Measurements from ENCODE around the gene KRTAP20-1. TPM values are rescaled to one million over a fixed set of nuclear protein-coding genes. Genes with fewer than 3 reads are reported as not detected.

Gene KRTAP20-1
- total RNA-seq, 1 experiment from 2014 or later = not detected

- intact Hi-C loops (cut with micrococcal nuclease) = no loop called here
- H3K36me3 ChIP-seq (ENCODE audit: control insufficient read depth in 1 of 2, insufficient read depth in 2 of 2, low read length in 2 of 2) = no peaks in the 10 kb centered on the region
- ATAC-seq (no peak), DNase-seq (ENCODE audit: low read depth, low spot score) (no peak)
- no peaks in the 10 kb centered on the region for H3K79me2 ChIP-seq (ENCODE audit: insufficient read depth, low read length)
- TF ChIP-seq POLR2A (IDR thresholded peaks at IDR 0.05; ENCODE audit: borderline replicate concordance, extremely low read depth, insufficient read depth, insufficient read length) (no peak), EGR1 (IDR thresholded peaks at IDR 0.05; ENCODE audit: low read depth) (no peak), MAX (IDR thresholded peaks at IDR 0.05) (no peak), ZBTB33 (IDR thresholded peaks at IDR 0.05; ENCODE audit: extremely low read depth, insufficient replicate concordance, low read length) (no peak), CEBPB (IDR thresholded peaks at IDR 0.05; ENCODE audit: low read depth) (no peak), POLR2AphosphoS5 (IDR thresholded peaks at IDR 0.05; ENCODE audit: low read depth, low read length) (no peak), SRF (IDR thresholded peaks at IDR 0.05; ENCODE audit: low read depth) (no peak), FOSL1 (IDR thresholded peaks at IDR 0.05; ENCODE audit: low read depth) (no peak), CTCF (IDR thresholded peaks at IDR 0.05 in 2 of 3, conservative IDR thresholded peaks at IDR 0.05 in 1 of 3; ENCODE audit: borderline replicate concordance in 1 of 3, insufficient read depth in 1 of 3, low read depth in 2 of 3, low read length in 2 of 3) (no peak), EZH2 (IDR thresholded peaks at IDR 0.05) (no peak), YY1 (IDR thresholded peaks at IDR 0.05; ENCODE audit: extremely low read depth, insufficient replicate concordance, low read depth, low read length) (no peak), SIN3A (IDR thresholded peaks at IDR 0.05; ENCODE audit: low read depth) (no peak), ELF1 (IDR thresholded peaks at IDR 0.05; ENCODE audit: borderline replicate concordance, low read depth) (no peak), EZH2phosphoT487 (IDR thresholded peaks at IDR 0.05; ENCODE audit: borderline replicate concordance) (no peak), ATF3 (IDR thresholded peaks at IDR 0.05) (no peak), JUND (IDR thresholded peaks at IDR 0.05) (no peak), SP1 (IDR thresholded peaks at IDR 0.05; ENCODE audit: low read depth) (no peak), TCF7L2 (IDR thresholded peaks at IDR 0.05; ENCODE audit: borderline replicate concordance, extremely low read depth, insufficient read depth, insufficient read length) (no peak)
- no peak within 1 kb of the TSS for H3K4me2 ChIP-seq (ENCODE audit: low read length)
- no peak within 1 kb of the TSS for H3K9ac ChIP-seq (ENCODE audit: low read length)
- no peak within 1 kb of the TSS for H2AFZ ChIP-seq (ENCODE audit: low read depth, low read length, poor library complexity, severe bottlenecking)
- no peak within 1 kb of the TSS for H3K4me3 ChIP-seq (replicated peaks in 1 of 2; ENCODE audit: low read depth in 1 of 2, low read length in 2 of 2)
- H4K20me1 ChIP-seq (ENCODE audit: insufficient read depth) = no peaks in the 10 kb centered on the region
- H3K27ac ChIP-seq (ENCODE audit: low read depth, low read length) = no peak within 1 kb of the TSS
- CTCF ChIA-PET = no interaction called here
- H3K27me3 ChIP-seq (ENCODE audit: insufficient read depth, low read length) = no peaks in the 10 kb centered on the region
- no peaks in the 10 kb centered on the region for H3K9me2 ChIP-seq (ENCODE audit: insufficient read depth)
- RAD21 ChIA-PET (ENCODE audit: low non-redundant PET in 1 of 2, low total read pairs in 2 of 2, uncharacterized antibody in 2 of 2, unreplicated experiment in 2 of 2) = no interaction called here
- H3K4me1 ChIP-seq (ENCODE audit: control insufficient read depth in 1 of 2, insufficient read depth in 2 of 2, low read length in 2 of 2) = no peaks in the 10 kb centered on the region
- POLR2A ChIA-PET = no interaction called here
- no TSS peak for BruUV-seq (replicated peaks)
- H3K9me3 ChIP-seq (ENCODE audit: control insufficient read depth in 1 of 2, insufficient read depth in 1 of 2, low read depth in 1 of 2, low read length in 2 of 2) = peaks cover 6 to 36% of the 10 kb centered on the region in 2 experiments; a peak in 2 of 4 replicates
These were observed 15.4 kb upstream of the KRTAP20-1 start, which contains the start of gene KRTAP22-1 for GRCh38 chr21:30600787-30601186. Gene KRTAP22-1 (plus strand): TSS chr21:30601087.

All from HCT116 (cell line).